HEK293T (cell line): ENCODE data around the gene TMEM204.

Experiments
- BHLHE40 ChIP-seq: fragments of 450-650 bp; IDR thresholded peaks from 2 replicates; pipeline ENCODE4 v1.6.1; 2016; ENCODE audit warnings: mild to moderate bottlenecking, moderate library complexity, borderline replicate concordance
- L3MBTL2 ChIP-seq: fragments of 450-650 bp; conservative IDR thresholded peaks from 2 replicates; pipeline ENCODE4 v1.6.1; 2016; ENCODE audit warnings: mild to moderate bottlenecking
- SUZ12 ChIP-seq: fragments of 450-650 bp; IDR thresholded peaks from 2 replicates; pipeline ENCODE4 v1.6.1; 2016; ENCODE audit warnings: mild to moderate bottlenecking
- TF ChIP-seq, protein P1 (sequence below): fragments of 450-650 bp; IDR thresholded peaks from 2 replicates; pipeline ENCODE4 v1.6.1; 2016

DNA sequence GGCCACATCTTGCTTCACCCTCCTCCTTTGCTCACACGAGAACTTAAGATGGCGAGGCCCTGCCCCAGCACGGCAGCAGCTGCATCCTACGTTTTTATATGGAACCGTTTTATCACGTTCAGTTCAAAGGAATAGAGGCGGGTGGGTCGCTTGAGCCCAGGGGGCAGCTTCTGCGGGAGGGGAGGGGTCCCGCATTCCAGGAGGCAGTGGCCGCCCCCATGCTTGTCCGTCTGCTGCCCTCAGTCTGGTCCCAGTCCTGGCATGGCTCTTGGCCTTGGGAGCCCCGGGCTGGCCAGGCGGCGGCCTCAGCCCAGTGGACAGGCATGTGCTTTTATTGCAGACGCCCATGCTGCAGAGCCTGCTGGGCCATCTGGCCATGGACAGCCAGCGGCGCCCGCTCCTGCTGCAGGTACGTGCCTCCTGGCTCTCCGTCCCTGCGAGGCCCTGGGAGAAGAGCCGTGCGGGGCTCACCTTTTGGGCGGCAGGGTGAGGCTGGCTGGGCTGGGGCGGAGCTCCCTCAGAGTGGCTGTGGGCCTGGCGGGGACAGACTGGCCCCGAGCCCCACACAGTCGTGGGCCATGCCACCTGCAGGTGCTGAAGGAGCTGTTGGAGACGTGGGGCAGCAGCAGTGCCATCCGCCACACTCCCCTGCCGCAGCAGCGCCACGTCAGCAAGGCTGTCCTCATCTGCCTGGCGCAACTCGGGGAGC, 33.6 kb upstream of the TMEM204 start:
- TF ChIP-seq, protein P1, sequence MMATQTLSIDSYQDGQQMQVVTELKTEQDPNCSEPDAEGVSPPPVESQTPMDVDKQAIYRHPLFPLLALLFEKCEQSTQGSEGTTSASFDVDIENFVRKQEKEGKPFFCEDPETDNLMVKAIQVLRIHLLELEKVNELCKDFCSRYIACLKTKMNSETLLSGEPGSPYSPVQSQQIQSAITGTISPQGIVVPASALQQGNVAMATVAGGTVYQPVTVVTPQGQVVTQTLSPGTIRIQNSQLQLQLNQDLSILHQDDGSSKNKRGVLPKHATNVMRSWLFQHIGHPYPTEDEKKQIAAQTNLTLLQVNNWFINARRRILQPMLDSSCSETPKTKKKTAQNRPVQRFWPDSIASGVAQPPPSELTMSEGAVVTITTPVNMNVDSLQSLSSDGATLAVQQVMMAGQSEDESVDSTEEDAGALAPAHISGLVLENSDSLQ = no peak
- no peak for TF ChIP-seq L3MBTL2
- TF ChIP-seq BHLHE40 = no peak
- no peak for TF ChIP-seq SUZ12
